ENCODE data around the gene MORN1.
"Not testable (repeated sequence)": the region's sequence is repeated elsewhere in the genome, so short reads cannot be mapped to it uniquely, and the experiment has no call there.

Gene MORN1

DNA sequence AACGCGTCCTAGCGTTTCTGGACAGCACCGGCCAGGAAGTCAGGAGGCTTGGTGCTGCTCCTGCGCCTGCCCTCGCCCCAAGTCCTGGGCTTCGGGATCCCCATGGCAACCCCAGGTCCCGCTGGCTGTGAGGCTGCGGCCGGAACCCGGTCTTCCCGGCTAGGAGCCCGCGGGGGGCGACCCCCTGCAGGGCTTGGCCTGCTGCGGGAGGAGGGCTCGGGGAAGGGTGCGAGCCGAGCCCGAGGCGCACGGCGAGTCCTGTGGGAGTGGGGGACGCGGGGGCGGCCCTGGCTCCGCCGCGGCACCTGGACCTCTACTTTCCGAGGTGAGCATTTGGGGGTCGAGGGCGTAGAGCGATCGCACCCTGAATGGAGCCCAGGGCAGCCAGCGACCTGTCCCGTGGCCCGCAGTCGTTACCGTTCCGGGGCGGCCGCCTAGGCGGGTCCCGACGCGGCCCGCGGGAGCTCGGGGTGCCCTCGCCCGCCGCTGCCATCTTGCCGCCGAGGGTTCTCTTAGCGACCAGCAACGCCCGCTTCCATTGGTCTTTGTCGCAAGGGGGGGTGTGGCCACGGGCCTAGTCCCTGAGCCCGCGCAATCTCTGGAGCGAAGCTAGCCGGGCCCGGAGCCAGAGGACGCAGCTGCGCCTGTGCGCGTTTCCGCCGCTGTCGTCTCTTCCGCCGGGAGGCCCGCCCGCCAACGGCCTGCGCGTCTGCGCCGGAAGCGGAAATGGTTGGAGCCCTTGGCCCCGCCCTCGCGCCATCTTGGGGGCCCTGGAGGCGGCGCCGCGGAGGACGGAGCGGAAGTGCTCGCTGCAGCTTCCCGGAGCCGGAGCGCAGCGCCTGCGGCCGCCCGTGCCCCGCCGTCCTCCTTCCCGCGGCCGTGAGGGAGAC lies at the start of gene MORN1, which contains the start of gene RER1:
Gene MORN1 (minus strand): TSS at position 514 of the 890 bp plus-strand sequence. CDS start 21 bp downstream, at position 493.
Gene RER1 (plus strand): TSS at position 801 of the 890 bp plus-strand sequence. CDS start 3,950 bp downstream, outside the sequence.
- POLR2A ChIA-PET (ENCODE audit: low non-redundant PET), result interaction anchor here (1.0 kb wide), 1 partner anchor 201 kb away, joined by 3 read pairs; no protein-coding TSS in a partner anchor
- DNase-seq (ENCODE audit: low spot score), result peak; percentile 95
- TF ChIP-seq CTCF (conservative IDR thresholded peaks at IDR 0.05; ENCODE audit: low read depth), result no peak
- CTCF ChIA-PET, result interaction anchor here (1.0 to 1.5 kb wide), 3 partner anchors 9 to 196 kb away, joined by 4 to 6 read pairs (median 4); partner anchors contain the start of gene FAAP20
- peak within 1 kb of the TSS; percentile 83 for H3K27ac ChIP-seq

- CTCF ChIA-PET; POLR2A ChIA-PET (ENCODE audit: low non-redundant PET); DNase-seq (ENCODE audit: low spot score); H3K27ac ChIP-seq: not testable (repeated sequence)
These were observed 49.0 kb upstream of the MORN1 start for GRCh38 chr1:2440346-2440745.

GRCh38 chr1:2439369-2439768 lies 48.0 kb upstream of the MORN1 start:
- CTCF ChIA-PET, result no interaction called here
- POLR2A ChIA-PET (ENCODE audit: low non-redundant PET), result no interaction called here
- no peak for TF ChIP-seq CTCF (conservative IDR thresholded peaks at IDR 0.05; ENCODE audit: low read depth)
- no peak for DNase-seq (ENCODE audit: low spot score)
- peak overlapping the region; percentile 51 for H3K27ac ChIP-seq

- CTCF ChIA-PET, result no interaction called here
- H3K27ac ChIP-seq, result peak overlapping the region; percentile 51
- DNase-seq (ENCODE audit: low spot score), result no peak
- no peak for TF ChIP-seq CTCF (conservative IDR thresholded peaks at IDR 0.05; ENCODE audit: low read depth)
- POLR2A ChIA-PET (ENCODE audit: low non-redundant PET), result no interaction called here
These were observed 47.3 kb upstream of the MORN1 start for GRCh38 chr1:2438641-2439040.

GRCh38 chr1:2438038-2438437 lies 46.7 kb upstream of the MORN1 start:
- TF ChIP-seq CTCF (conservative IDR thresholded peaks at IDR 0.05; ENCODE audit: low read depth), result no peak
- ChIA-PET CTCF (no interaction called here), POLR2A (ENCODE audit: low non-redundant PET) (no interaction called here)
- peak overlapping the region; percentile 51 for H3K27ac ChIP-seq
- no peak for DNase-seq (ENCODE audit: low spot score)

DNA sequence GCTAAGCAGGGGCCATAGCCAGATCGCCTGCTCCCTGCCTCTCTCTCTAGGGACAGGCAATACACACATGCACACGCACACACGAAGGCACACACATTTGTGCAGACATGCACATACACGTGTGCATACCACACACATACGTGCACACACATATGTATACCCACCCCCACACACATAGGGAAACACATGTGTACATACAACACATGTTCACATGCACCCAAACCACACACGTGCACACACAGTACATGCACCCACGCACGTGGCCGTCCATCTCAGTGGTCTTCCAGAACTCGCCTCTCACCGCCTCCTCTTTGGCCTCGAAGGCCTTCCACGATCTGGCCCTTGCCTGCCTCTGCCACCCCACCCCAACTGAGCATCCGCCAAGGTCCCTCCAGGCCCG lies 46.3 kb upstream of the MORN1 start:
- TF ChIP-seq CTCF (conservative IDR thresholded peaks at IDR 0.05; ENCODE audit: low read depth), result no peak
- POLR2A ChIA-PET (ENCODE audit: low non-redundant PET), result no interaction called here
- no peak for DNase-seq (ENCODE audit: low spot score)
- CTCF ChIA-PET, result no interaction called here
- H3K27ac ChIP-seq, result peak overlapping the region; percentile 51

GRCh38 chr1:2436876-2437275 lies 45.5 kb upstream of the MORN1 start:
- ChIA-PET POLR2A (ENCODE audit: low non-redundant PET) (no interaction called here), CTCF (no interaction called here)
- no peak for TF ChIP-seq CTCF (conservative IDR thresholded peaks at IDR 0.05; ENCODE audit: low read depth)
- DNase-seq (ENCODE audit: low spot score), result no peak
- H3K27ac ChIP-seq, result peak overlapping the region; percentile 51

All from RWPE1 (cell line).